Testis (tissue), 3 donors: ENCODE data around the gene DIABLO. TPM values are rescaled to one million over a fixed set of nuclear protein-coding genes. Genes with fewer than 3 reads are reported as not detected.

Experiments
- DNase-seq: peaks from one replicate; pipeline ENCODE4 v3.0.0-alpha.2; 2019
- H3K27ac ChIP-seq, 2 donors: fragments of 200-600 bp; sonication (generic); one replicate each; pipeline ENCODE4 v1.5.1; 2019
- H3K27me3 ChIP-seq: fragments of 200-600 bp; sonication (generic); one replicate; pipeline ENCODE4 v1.5.1; 2019
- H3K36me3 ChIP-seq: fragments of 200-600 bp; sonication (generic); one replicate; pipeline ENCODE4 v1.5.1; 2017; ENCODE audit warnings: low read depth; ENCODE audit errors: missing control alignments
- H3K4me1 ChIP-seq: fragments of 200-600 bp; sonication (generic); one replicate; pipeline ENCODE4 v1.5.1; 2019
- H3K4me3 ChIP-seq, 2 donors: fragments of 200-600 bp; sonication (generic); one replicate each; pipeline ENCODE4 v1.5.1; 2017 to 2019
- H3K9me3 ChIP-seq: fragments of 200-600 bp; sonication (generic); one replicate; pipeline ENCODE4 v1.5.1; 2017
- CTCF ChIP-seq, 3 experiments: fragments of 450-650 bp in 2 of 3; fragments of 200-600 bp in 1 of 3; sonication (generic) in 1 of 3; IDR thresholded peaks; one replicate each; pipeline ENCODE4 v1.5.1; 2016 to 2019; ENCODE audit warnings: antibody characterized with exemption in 3 of 3, mild to moderate bottlenecking in 2 of 3, moderate library complexity in 1 of 3
- POLR2A ChIP-seq: fragments of 450-650 bp; IDR thresholded peaks from one replicate; pipeline ENCODE4 v1.6.1; 2017; ENCODE audit warnings: antibody characterized with exemption, mild to moderate bottlenecking, moderate library complexity
- WGBS, 2 donors: methylation state at CpG; one replicate each; pipeline ENCODE4 v1.1.5; 2018; 5-methylcytosine and 5-hydroxymethylcytosine counted together
- intact Hi-C: fragments of 100-400 bp; cut with DNase I; formaldehyde crosslinking; loops from one replicate; pipeline ENCODE4 v1.15.1; 2023; ENCODE audit warnings: low total_unique reads
- polyA plus RNA-seq: library from polyadenylated mRNA; stranded (reverse); fragments of 350-450 nt; fragmentation: Illumina TruSeq; extraction: RNeasy Lipid Tissue Mini Kit (QIAGEN cat#74804); gene quantifications from one replicate; pipeline ENCODE4 v1.2.3, GENCODE V29; 2014; ENCODE audit warnings: low read depth, low replicate concordance; ENCODE audit not compliant: insufficient read depth
- total RNA-seq, 2 donors: library from RNA; depleted of rRNA; stranded (reverse); fragments of >200 nt; gene quantifications; one replicate each; pipeline ENCODE4 v1.2.3, GENCODE V29; 2016

The DIABLO gene
- total and polyA plus RNA-seq, 3 donors from 2014 or later, result 138 to 204 (median 203) TPM

DNA sequence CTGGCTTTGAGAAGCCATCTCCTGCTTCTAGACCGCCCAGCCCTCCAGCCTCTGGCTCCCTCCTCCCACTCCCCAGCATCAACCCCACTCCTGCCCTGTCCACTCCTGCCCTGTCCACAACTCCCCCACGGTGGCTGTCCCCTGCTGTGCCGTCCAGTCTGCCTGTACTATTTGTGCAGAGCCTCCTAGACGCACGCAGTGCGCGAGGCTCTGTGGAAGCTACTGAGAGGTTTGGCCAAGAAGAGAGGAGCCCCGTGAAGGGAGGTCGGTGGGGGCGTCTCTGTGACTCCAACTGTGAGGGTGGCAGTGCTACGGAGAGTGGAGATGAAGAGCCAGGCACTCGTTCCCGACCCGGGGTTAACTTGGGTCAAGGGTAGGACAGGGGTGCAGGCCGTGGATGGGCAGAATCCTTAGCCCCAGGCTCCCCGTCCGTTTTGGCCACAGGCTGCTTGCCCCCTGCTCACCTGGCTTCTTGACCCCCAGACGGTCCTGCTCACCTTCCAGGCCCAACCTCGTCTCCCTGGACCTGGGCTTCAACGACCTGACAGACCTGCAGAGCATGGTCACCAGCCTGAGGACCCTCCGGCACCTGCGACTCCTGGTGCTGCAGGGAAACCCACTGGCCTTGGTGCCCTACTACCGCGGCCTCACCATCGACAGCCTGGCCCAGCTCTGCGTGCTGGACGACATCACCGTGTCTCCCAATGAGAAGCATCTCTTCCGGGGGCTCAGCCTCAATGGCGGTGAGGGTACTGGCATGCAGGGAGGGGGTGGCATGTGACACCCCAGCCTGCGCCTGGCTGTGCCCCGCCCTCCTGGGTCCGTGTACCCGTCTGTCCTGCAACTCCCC lies 36.0 kb downstream of the DIABLO start:
- H3K4me1 ChIP-seq, result no peaks in the 10 kb centered on the region
- TF ChIP-seq CTCF (IDR thresholded peaks at IDR 0.05) (no peak), POLR2A (no peak)
- WGBS, 2 donors, result 82 to 86% methylated on average over 14 to 34 of the region's 34 CpGs
- intact Hi-C loops, result no loop called here
- H3K9me3 ChIP-seq, result no peaks in the 10 kb centered on the region
- no peak for DNase-seq
- H3K27me3 ChIP-seq, result no peaks in the 10 kb centered on the region
- H3K36me3 ChIP-seq, result no peaks in the 10 kb centered on the region
- H3K4me3 ChIP-seq, result no peak overlapping the region
- H3K27ac ChIP-seq, result no peak overlapping the region

DNA sequence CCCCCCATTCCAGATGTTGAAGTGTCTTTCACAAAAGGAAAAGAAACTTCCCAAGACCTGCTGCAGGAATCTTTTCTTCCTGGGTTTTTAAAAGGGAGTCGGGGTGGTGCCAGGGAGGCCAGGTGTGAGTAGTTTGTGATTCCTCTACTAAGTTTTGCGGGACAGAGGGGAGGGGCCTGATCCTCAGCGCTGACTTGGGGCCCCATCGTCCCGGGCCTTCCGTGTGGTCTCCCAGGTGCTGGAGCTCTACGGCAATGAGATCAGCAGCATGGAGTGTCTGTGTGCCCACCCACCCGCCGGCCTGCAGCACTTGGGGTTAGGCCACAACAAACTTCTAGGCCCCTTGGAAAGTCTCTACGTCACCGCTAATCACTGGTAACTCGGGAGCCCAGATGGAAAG lies 38.4 kb downstream of the DIABLO start:
- Histone ChIP-seq H3K9me3 (no peaks in the 10 kb centered on the region), H3K36me3 (no peaks in the 10 kb centered on the region), H3K27me3 (no peaks in the 10 kb centered on the region), H3K4me1 (no peaks in the 10 kb centered on the region), H3K4me3 (no peak overlapping the region), H3K27ac (no peak overlapping the region)
- TF ChIP-seq CTCF (IDR thresholded peaks at IDR 0.05) (no peak), POLR2A (no peak)
- no peak for DNase-seq
- 77 to 80% methylated on average over 2 to 12 of the region's 12 CpGs for WGBS, 2 donors
- intact Hi-C loops, result no loop called here

DNA sequence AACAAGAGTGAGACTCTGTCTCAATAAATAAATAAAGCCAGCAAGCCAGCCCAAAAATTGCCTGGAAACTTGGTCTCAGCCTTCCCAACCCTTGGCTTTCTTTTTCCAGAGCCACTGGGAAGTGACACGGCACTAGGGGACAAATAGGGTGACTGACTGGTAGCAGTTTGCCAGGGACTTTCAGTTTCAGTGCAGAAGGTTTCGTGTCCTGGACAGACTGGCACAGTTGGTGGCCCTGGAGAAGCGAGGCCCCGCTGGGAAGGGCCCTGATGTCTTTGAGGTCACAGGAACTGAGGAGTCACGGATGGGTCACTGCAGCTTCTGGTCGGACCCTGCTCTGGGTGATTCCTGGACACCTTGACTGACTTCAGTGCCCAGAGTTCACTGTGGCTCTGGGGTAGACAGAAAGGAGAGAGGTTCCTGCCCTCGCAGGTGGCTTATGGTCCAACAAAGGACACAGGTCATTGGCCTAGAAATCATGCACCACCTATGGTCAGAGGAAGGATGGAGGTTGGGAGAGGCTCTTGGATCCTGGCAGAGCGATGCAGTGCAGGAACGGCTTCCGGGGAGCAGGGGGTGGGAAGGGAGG lies 40.3 kb downstream of the DIABLO start:
- 83 to 95% methylated on average over 4 to 10 of the region's 10 CpGs for WGBS, 2 donors
- no peak overlapping the region for H3K4me3 ChIP-seq
- intact Hi-C loops, result no loop called here
- H3K27ac ChIP-seq, result no peak overlapping the region
- TF ChIP-seq POLR2A, result no peak
- no peak for TF ChIP-seq CTCF (IDR thresholded peaks at IDR 0.05)
- no peak for DNase-seq
- H3K9me3 ChIP-seq, result no peaks in the 10 kb centered on the region
- H3K4me1 ChIP-seq, result no peaks in the 10 kb centered on the region
- H3K36me3 ChIP-seq, result no peaks in the 10 kb centered on the region
- no peaks in the 10 kb centered on the region for H3K27me3 ChIP-seq

DNA sequence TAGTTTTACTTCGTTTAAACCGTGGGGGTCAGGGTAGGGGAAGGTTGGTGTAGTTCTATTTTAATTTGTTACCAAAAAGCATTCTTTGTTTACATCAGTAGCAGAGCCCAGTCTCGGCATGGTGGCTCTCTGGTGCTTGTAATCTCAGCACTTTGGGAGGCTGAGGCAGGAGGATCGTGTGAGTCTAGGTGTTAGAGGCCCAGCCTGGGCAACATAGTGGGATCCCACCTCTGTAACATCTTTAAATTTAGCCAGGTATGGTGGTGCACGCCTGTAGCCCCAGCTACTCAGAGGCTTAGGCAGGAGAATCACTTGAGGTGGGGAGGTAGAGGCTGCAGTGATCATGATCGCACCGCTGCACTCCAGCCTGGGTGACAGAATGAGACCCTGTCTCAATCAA lies 40.8 kb downstream of the DIABLO start:
- Histone ChIP-seq H3K4me1 (no peaks in the 10 kb centered on the region), H3K9me3 (no peaks in the 10 kb centered on the region), H3K27ac (no peak overlapping the region), H3K27me3 (no peaks in the 10 kb centered on the region), H3K36me3 (no peaks in the 10 kb centered on the region), H3K4me3 (no peak overlapping the region)
- 92 to 97% methylated on average over 7 of the region's 7 CpGs for WGBS, 2 donors
- TF ChIP-seq CTCF (IDR thresholded peaks at IDR 0.05) (no peak), POLR2A (no peak)
- intact Hi-C loops, result no loop called here
- DNase-seq, result no peak

GRCh38 chr12:122184517-122184916 lies 41.3 kb downstream of the DIABLO start:
- no peak for DNase-seq
- intact Hi-C loops, result no loop called here
- no peak for TF ChIP-seq CTCF (IDR thresholded peaks at IDR 0.05)
- no peak for TF ChIP-seq POLR2A
- Histone ChIP-seq H3K27me3 (no peaks in the 10 kb centered on the region), H3K9me3 (no peaks in the 10 kb centered on the region), H3K4me1 (no peaks in the 10 kb centered on the region), H3K27ac (no peak overlapping the region), H3K4me3 (no peak overlapping the region), H3K36me3 (no peaks in the 10 kb centered on the region)
- 81 to 92% methylated on average over 18 of the region's 18 CpGs for WGBS, 2 donors
